Measurements from ENCODE around the gene GDI1. TPM values are rescaled to one million over a fixed set of nuclear protein-coding genes. Genes with fewer than 3 reads are reported as not detected.

Gene GDI1
- total and polyA plus RNA-seq, 2 of the 4 experiments (the other 2 are of a cell fraction): 113 to 291 TPM

- no peak overlapping the region for H2BK120ac ChIP-seq (ENCODE audit: low read depth, low read length)
- no peak overlapping the region for H2BK15ac ChIP-seq (ENCODE audit: low read depth, low read length)
- H2AFZ ChIP-seq (replicated peaks; ENCODE audit: low read length, poor library complexity): peak overlapping the region; percentile 6
- H2BK5ac ChIP-seq (ENCODE audit: low read depth, low read length, poor library complexity, severe bottlenecking): no peak overlapping the region
- peaks cover 69% of the 10 kb centered on the region for H3K36me3 ChIP-seq (ENCODE audit: control insufficient read depth, insufficient read depth, low read length)
- peak overlapping the region; percentile 72 for H2AK9ac ChIP-seq (replicated peaks; ENCODE audit: low read depth, low read length, poor library complexity)
- H3K4me2 ChIP-seq (ENCODE audit: low read depth, low read length): no peak overlapping the region
- dilution Hi-C loops (cut with HindIII; ENCODE audit: low sequenced_read_pairs, unreplicated experiment): no loop called here
- H3K56ac ChIP-seq (ENCODE audit: extremely low read depth, insufficient read depth, low read length): no peak overlapping the region
- H3K79me1 ChIP-seq (ENCODE audit: low read depth in 1 of 2, low read length in 2 of 2): no peaks in the 10 kb centered on the region
- H4K5ac ChIP-seq (ENCODE audit: low read depth, low read length): no peak overlapping the region
- no peak overlapping the region for H3K4ac ChIP-seq (ENCODE audit: low read depth, low read length)
- no peak overlapping the region for H3K23ac ChIP-seq (ENCODE audit: low read depth, low read length)
- BruUV-seq (replicated peaks): no TSS peak
- CTCF ChIA-PET: no interaction called here
- peaks cover 2% of the 10 kb centered on the region; the same call in 1 of the 2 replicates for H3K9me3 ChIP-seq (ENCODE audit: control insufficient read depth, insufficient read depth, low read length)
- H3K4me3 ChIP-seq (ENCODE audit: insufficient read depth, low read depth, low read length): no peak overlapping the region
- POLR2A ChIA-PET (ENCODE audit: unreplicated experiment): no interaction called here
- DNase-seq (no peak), ATAC-seq (ENCODE audit: low read depth) (no peak)
- in situ Hi-C loops (cut with MboI; ENCODE audit: low sequenced_read_pairs): no loop called here
- H3K9me1 ChIP-seq (ENCODE audit: insufficient read depth, low read length): no peaks in the 10 kb centered on the region
- intact Hi-C loops (cut with micrococcal nuclease): no loop called here
- no peaks in the 10 kb centered on the region; the same call in 1 of the 2 replicates for H4K20me1 ChIP-seq (ENCODE audit: insufficient read depth, low read length)
- H3K14ac ChIP-seq (replicated peaks; ENCODE audit: low read depth, low read length): no peak overlapping the region
- H3K18ac ChIP-seq (ENCODE audit: low read depth, low read length): no peak overlapping the region
- H3K27ac ChIP-seq (ENCODE audit: insufficient read depth, low read length): no peak overlapping the region
- no peaks in the 10 kb centered on the region for H3K27me3 ChIP-seq (ENCODE audit: control insufficient read depth, insufficient read depth, low read length)
- no peak overlapping the region for H4K91ac ChIP-seq (ENCODE audit: insufficient read depth, low read depth, low read length)
- no peak overlapping the region for H2BK20ac ChIP-seq (ENCODE audit: low read depth, low read length)
- WGBS, 2 experiments (ENCODE audit: extremely low coverage in 2 of 2, insufficient read length in 1 of 2): 81% methylated on average over 8 of the region's 18 CpGs; no CpG with 5 or more reads in 1 of the 2 experiments
- H3K9ac ChIP-seq (ENCODE audit: low read depth, low read length): no peak overlapping the region
- TF ChIP-seq CHD1 (IDR thresholded peaks at IDR 0.05; ENCODE audit: low read depth, low read length) (no peak), RCOR1 (IDR thresholded peaks at IDR 0.05; ENCODE audit: insufficient replicate concordance, low read length) (no peak), BHLHE40 (IDR thresholded peaks at IDR 0.05; ENCODE audit: low read depth, low read length) (no peak)
- H4K8ac ChIP-seq (ENCODE audit: low read depth in 2 of 2, low read length in 2 of 2): no peak overlapping the region
- no peaks in the 10 kb centered on the region for H3K4me1 ChIP-seq (ENCODE audit: control insufficient read depth, insufficient read depth, low read length)
- H2AK5ac ChIP-seq (ENCODE audit: low read depth, low read length): no peak overlapping the region
These were observed 32.9 kb downstream of the GDI1 start for GRCh38 chrX:154469880-154470279.
